Loucy (cell line): ENCODE measurements around the gene KIAA0319L.

Experiments used
- CTCF ChIP-seq: fragments of 200-600 bp; sonication (generic); conservative IDR thresholded peaks from 2 replicates; pipeline ENCODE4 v1.5.1; 2014; ENCODE audit warnings: mild to moderate bottlenecking, antibody characterized with exemption, low read length
- EZH2phosphoT487 ChIP-seq: fragments of 200-600 bp; IDR thresholded peaks from 2 replicates; pipeline ENCODE4 v1.6.1; 2018; ENCODE audit warnings: antibody characterized with exemption, mild to moderate bottlenecking, moderate library complexity, borderline replicate concordance

- TF ChIP-seq CTCF (no peak), EZH2phosphoT487 (no peak)
Observed at GRCh38 chr1:35452106-35452774, 105.0 kb downstream of the KIAA0319L start.
